Fibroblast of gingiva (primary cell): Measurements from ENCODE around the gene PGM2L1.

Experiments used
- DNase-seq: peaks from one replicate; pipeline ENCODE4 v3.0.0-alpha.2; 2011; ENCODE audit warnings: low read depth

PGM2L1 gene

DNA sequence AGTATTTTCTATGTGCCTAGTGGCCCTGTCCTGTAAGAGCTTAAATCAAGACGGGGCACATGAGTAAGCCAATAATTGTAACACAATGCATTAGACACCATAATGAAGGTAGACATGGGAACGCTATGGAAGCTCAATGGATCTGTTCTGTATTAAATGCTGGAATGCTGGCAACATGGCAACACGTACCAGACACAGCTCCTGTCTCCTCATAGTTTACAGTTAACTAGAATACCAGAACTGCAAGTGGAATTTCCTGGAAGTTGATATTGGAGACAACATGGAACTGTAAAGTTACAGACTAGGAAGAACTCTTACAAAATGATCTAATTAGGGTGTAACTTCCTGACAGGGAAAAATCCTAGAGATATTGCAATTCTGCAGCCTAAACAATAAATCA lies 99.2 kb downstream of the PGM2L1 start:
- DNase-seq, result peak; percentile 70

DNA sequence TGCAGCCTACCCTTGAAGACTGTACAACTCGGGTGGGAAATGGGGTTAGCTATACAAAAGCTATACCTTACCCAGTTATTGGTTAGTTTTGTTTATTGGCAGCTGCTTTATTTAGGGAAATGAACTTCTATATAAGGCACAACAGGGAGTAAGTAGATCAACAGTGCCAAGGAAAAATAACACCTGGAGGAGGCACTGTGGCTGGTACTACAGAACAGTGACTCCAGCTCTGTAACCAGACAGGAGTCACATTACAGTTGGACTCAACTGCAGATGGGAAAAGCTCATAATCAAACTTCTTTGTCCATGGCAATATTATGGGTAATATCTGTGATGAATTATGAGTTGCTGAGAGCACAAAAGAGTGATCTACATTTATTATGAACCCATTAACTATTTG lies 100.7 kb downstream of the PGM2L1 start:
- no peak for DNase-seq

DNA sequence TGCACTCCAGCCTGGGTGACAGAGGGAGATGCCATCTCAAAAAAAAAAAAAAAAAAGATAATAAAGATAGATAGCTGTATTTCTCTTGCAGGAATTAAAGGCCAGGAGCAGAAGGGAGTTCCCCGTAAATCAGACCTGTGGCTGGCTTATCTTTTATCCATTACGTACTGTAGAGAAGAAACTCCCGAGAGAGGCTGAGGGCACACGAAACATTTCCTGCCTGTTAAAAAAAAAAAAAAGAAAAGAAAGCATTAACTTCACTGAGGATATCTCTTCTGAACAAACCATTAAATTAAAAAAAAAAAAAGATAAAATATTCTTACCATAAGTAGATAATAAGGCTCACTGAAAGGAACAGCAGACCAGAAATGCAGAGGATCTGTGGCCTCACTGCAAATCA lies 109.3 kb downstream of the PGM2L1 start:
- DNase-seq, result no peak

DNA sequence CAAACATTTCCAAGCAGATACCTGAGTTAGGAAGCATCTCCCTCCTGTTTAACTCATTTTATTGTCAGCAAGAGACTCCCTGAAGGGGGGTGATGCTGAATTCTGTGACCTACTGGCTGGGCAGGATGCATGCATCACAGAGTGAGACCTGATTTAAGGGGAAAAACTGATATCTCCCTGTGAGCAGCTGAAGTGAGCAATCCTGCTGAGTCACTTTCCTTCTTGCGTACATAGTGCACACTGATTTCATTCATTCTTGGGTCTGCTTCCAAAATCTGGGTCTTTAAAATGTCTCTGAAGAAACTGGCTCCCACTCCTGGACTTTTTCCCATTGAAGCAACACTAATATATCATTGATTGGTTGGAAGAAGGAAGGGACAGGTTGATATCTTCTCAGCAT lies 110.1 kb downstream of the PGM2L1 start:
- peak; percentile 94 for DNase-seq

DNA sequence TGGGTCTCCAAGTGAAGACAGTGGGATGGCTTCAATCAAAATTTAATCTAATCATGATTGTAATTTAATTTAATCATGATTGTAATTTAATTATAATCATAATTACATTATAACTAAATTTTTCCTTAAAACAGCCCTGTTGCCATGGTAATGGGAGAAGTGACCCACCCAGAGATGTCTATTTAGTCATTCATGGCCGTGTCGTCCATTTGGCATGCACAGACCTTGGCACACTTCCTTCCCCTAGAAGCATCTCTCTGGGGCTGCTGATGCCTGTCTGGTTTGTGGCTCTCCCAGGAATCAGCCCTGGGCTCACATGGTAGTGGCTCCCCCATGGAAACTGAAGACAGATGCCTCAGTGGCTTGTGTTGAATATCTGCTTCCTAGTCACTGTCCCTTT lies 113.8 kb downstream of the PGM2L1 start:
- no peak for DNase-seq

DNA sequence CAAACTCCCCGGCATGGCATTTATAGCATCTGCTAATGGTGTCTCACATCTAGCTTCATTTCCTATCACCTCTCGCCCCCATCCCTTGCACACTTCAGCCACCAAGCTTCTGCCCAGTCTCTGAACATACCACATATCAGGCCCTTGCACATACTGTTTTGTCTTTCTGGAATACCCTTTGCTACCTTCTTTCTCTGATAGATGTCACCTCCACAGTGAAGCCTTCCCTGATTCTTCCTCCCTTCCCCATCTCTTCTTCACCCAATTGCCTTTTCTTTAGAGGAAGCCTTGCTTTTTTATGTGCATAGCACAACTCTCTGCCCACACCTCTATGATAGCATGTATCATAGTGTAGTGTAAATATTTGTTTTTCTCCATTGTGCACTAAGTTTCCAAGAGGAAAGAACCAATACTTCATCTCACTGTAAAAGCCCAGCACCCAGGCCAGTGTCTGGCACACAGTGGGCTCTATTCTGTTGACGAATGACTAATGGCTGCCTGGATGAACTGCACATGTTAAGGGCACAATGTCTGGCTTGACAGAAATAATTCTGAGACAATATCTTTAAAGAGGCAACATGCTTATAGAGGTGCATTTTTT lies 114.6 kb downstream of the PGM2L1 start:
- DNase-seq, result no peak

DNA sequence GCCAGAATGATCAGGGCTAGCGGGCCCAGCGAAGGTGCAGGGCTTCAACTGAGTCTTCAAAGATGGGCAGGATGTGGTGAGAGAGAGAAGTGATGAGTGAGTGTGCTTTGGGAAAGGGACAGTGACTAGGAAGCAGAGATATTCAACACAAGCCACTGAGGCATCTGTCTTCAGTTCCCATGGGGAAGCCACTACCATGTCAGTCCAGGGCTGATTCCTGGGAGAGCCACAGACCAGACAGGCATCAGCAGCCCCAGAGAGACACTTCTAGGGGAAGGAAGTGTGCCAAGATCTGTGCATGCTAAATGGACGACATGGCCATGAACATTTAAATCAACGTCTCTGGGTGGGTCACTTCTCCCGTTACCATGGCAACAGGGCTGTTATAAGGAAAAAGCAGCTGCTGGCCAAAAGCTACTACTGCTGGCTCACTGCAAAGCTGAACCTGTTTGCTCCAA lies 115.3 kb downstream of the PGM2L1 start:
- no peak for DNase-seq

DNA sequence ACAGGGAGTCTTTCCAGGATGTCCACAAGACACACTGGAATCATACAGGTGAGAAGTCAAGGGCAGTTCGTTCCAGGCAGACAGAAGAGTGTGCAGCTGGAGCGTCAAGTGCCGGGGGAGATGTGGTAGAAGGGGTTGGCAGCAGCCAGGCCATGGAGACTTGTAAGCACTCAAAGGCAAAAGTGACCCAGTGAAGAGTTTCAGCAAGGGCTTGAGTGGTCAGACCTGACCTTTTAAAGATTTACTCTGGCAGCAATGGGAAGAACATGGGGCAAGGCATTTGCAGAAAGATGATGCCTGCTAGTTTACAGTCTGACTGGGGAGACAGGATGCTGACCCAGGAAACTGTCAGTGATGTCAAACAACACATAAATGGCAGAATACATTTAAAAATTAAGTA lies 115.8 kb downstream of the PGM2L1 start:
- peak; percentile 51 for DNase-seq

DNA sequence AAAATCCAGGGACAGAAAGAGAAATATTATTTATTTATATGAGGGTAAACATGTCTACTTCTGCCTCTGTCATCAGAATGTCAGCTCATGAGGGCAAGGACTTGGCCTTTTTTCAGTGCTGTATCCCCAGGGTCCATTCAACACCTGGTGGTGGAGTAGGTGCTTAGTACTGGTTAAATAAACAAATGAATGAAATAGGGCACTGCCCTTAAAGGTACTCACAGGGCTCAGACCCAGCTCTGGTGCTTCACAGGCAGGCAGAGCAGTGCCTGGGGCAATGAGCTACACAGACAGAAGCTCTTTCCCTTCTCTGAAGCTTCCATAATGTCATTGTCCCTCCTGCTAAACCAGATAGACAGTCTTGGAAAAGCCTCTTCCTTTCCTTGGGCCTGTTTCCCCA lies 117.7 kb downstream of the PGM2L1 start:
- DNase-seq, result no peak
